ENCODE results near the gene TUBA1A. TPM values are rescaled to one million over a fixed set of nuclear protein-coding genes. Genes with fewer than 3 reads are reported as not detected.
"Not testable (repeated sequence)": the region's sequence is repeated elsewhere in the genome, so short reads cannot be mapped to it uniquely, and the experiment has no call there.

The TUBA1A gene
- total and polyA plus RNA-seq, 10 donors, result 47.2 to 120 (median 70.1) TPM

DNA sequence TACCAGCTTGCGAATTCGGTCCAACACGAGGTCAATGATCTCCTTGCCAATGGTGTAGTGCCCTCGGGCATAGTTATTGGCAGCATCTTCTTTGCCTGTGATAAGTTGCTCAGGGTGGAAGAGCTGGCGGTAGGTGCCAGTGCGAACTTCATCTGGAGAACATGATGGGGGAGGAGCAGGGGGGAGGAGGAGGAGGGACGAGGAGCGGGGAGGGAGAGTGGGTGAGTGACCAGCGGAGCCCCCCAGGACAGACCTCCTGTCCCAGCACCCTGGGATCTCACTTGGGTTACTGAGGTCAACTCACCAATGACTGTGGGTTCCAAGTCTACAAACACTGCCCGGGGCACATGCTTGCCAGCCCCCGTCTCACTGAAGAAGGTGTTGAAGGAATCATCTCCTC is 2.6 kb downstream of the TUBA1A start:
- WGBS, 5 donors, result 89 to 95% (median 92%) methylated on average over 11 of the region's 11 CpGs
- intact Hi-C loops (cut with DNase I; ENCODE audit: low total_unique reads), result not testable (repeated sequence)
- H3K4me1 ChIP-seq, result peaks cover 10 to 38% (median 24%) of the 10 kb centered on the region in 6 donors

DNA sequence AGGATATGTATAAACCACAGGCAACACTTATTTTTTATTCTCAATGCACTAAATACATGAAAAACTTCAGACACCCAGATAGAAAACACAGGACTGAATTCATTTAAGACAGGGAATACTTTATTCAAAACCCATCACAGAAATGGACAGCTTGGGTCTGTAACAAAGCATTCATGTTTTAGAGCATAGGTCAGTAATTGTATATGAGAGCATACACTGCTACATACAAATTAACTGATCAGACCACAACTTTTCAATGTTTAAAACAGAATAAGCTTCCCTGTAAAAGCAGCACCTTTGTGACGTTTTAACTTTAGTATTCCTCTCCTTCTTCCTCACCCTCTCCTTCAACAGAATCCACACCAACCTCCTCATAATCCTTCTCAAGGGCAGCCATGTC is 4.2 kb downstream of the TUBA1A start:
- H3K27me3 ChIP-seq (replicated peaks in 1 of 7); H3K27ac ChIP-seq; DNase-seq; H3K4me3 ChIP-seq; intact Hi-C loops (cut with DNase I; ENCODE audit: low total_unique reads); H3K9me3 ChIP-seq: not testable (repeated sequence)
- H3K36me3 ChIP-seq, result peaks cover 0 to 40% (median 27%) of the 10 kb centered on the region in 6 donors
- H3K4me1 ChIP-seq, result peaks cover 9 to 30% (median 20%) of the 10 kb centered on the region in 6 donors
- 87 to 89% (median 88%) methylated on average over 1 of the region's 1 CpG for WGBS, 5 donors

More for the DNA sequence above, 2.6 kb downstream of the TUBA1A start:
- not testable (repeated sequence) for DNase-seq; H3K4me3 ChIP-seq; H3K27ac ChIP-seq; H3K9me3 ChIP-seq; H3K27me3 ChIP-seq (replicated peaks in 1 of 7)
- peaks cover 0 to 40% (median 27%) of the 10 kb centered on the region in 6 donors for H3K36me3 ChIP-seq
- peak in 1 of 3 donors; percentile 8 for TF ChIP-seq POLR2AphosphoS5 (IDR thresholded peaks at IDR 0.05)

DNA sequence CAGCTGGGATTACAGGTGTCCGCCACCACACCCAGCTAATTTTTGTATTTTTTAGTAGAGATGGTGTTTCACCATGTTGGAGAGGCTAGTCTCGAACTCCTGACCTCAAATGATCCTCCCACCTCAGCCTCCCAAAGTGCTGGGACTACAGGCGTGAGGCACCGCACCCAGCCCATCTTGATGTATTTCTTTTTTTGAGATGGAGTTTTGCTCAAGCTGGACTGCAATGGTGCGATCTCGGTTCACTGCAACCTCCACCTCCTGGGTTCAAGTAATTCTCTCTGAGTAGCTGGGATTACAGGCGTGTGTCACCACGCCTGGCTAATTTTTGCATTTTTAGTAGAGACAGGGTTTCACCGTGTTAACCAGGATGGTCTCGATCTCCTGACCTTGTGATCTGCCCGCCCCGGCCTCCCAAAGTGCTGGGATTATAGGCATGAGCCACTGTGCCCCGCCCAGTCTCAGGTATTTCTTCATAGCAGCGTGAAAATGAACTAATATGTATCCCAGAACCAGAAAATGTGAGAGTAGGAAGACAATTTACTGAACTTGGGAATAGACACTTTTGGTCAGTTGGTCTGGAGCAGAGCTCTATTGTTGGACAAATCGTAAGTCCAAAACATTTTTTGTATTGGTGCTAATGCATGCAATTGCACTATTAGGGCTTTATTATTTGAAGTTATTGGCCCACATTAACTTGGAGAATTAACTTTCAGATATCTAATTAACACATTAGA is 5.5 kb downstream of the TUBA1A start:
- Histone ChIP-seq H3K4me1 (peaks cover 5 to 23% (median 12%) of the 10 kb centered on the region in 6 donors), H3K36me3 (peaks cover 0 to 40% (median 27%) of the 10 kb centered on the region in 6 donors)
- WGBS, 5 donors, result 90 to 93% (median 90%) methylated on average over 15 of the region's 15 CpGs
- H3K27ac ChIP-seq; intact Hi-C loops (cut with DNase I; ENCODE audit: low total_unique reads); H3K4me3 ChIP-seq; H3K27me3 ChIP-seq (replicated peaks in 1 of 7); DNase-seq; H3K9me3 ChIP-seq: not testable (repeated sequence)

DNA sequence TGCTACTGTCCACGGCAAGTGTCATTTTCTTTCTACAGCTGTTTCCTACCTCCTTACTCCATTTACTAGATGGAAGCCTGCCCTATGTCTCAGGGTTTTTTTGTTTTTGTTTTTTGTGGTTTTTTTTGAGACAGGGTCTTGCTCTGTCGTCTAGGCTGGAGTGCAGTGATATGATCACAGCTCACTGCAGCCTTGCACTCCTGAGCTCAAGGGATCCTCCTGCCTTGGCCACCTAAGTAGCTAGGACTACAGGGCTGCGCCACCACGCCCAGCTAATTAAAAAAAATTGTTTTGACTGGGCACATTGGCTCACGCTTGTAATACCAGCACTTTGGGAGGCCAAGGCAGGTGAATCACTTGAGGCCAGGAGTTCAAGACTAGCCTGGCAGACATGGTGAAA is 14.7 kb downstream of the TUBA1A start:
- TF ChIP-seq, protein P1, sequence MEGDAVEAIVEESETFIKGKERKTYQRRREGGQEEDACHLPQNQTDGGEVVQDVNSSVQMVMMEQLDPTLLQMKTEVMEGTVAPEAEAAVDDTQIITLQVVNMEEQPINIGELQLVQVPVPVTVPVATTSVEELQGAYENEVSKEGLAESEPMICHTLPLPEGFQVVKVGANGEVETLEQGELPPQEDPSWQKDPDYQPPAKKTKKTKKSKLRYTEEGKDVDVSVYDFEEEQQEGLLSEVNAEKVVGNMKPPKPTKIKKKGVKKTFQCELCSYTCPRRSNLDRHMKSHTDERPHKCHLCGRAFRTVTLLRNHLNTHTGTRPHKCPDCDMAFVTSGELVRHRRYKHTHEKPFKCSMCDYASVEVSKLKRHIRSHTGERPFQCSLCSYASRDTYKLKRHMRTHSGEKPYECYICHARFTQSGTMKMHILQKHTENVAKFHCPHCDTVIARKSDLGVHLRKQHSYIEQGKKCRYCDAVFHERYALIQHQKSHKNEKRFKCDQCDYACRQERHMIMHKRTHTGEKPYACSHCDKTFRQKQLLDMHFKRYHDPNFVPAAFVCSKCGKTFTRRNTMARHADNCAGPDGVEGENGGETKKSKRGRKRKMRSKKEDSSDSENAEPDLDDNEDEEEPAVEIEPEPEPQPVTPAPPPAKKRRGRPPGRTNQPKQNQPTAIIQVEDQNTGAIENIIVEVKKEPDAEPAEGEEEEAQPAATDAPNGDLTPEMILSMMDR (IDR thresholded peaks at IDR 0.05 in 8 of 11, conservative IDR thresholded peaks at IDR 0.05 in 3 of 11), result no peak
- H3K9me3 ChIP-seq, result peaks cover 0 to 6% (median 0%) of the 10 kb centered on the region in 8 donors
- no peak for DNase-seq
- H3K27ac ChIP-seq, result no peak overlapping the region
- WGBS, 5 donors, result 60 to 84% (median 74%) methylated on average over 5 of the region's 5 CpGs
- no peaks in the 10 kb centered on the region for H3K27me3 ChIP-seq (replicated peaks in 1 of 7)
- intact Hi-C loops (cut with DNase I; ENCODE audit: low total_unique reads), result no loop called here
- no peaks in the 10 kb centered on the region for H3K36me3 ChIP-seq
- no peak overlapping the region for H3K4me3 ChIP-seq
- no peaks in the 10 kb centered on the region for H3K4me1 ChIP-seq

DNA sequence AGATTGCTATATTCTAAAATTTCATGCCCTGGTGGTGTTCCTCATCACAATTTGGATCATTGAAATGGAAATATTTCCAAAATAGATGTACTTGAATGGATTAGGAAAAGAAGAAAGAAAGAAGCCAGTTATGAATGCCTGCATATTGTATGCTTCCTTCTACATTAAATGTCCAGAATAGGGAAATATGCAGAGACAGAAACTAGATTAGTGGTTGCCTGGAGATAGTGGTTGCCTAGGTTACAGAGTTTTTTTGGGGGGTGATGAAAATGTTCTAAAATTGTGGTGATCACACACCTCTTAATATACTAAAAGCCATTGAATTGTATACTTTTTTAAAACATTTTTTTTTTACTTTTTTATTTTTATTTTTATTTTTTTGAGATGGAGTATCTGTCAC is 18.0 kb downstream of the TUBA1A start:
- Histone ChIP-seq H3K9me3 (no peaks in the 10 kb centered on the region), H3K4me1 (no peaks in the 10 kb centered on the region), H3K4me3 (no peak overlapping the region), H3K27me3 (replicated peaks in 1 of 7) (no peaks in the 10 kb centered on the region), H3K36me3 (no peaks in the 10 kb centered on the region), H3K27ac (no peak overlapping the region)
- intact Hi-C loops (cut with DNase I; ENCODE audit: low total_unique reads), result no loop called here
- DNase-seq, result no peak
- no peak for TF ChIP-seq POLR2A (IDR thresholded peaks at IDR 0.05)
- TF ChIP-seq, protein P1 (IDR thresholded peaks at IDR 0.05 in 8 of 11, conservative IDR thresholded peaks at IDR 0.05 in 3 of 11), result no peak
- no peak for TF ChIP-seq POLR2AphosphoS5 (IDR thresholded peaks at IDR 0.05)
